SJSA1 (cell line): Measurements from ENCODE around the gene C2orf42. TPM values are rescaled to one million over a fixed set of nuclear protein-coding genes. Genes with fewer than 3 reads are reported as not detected.

Source experiments
- total RNA-seq: library from RNA; depleted of rRNA; stranded (reverse); fragments of >200 nt; shearing (Covaris generic); gene quantifications from 2 replicates; pipeline ENCODE4 v1.2.3, GENCODE V29; 2014; rRNA removed

The C2orf42 gene
- total RNA-seq, 1 experiment from 2014 or later = 13.7 TPM

Other genes with a start within 250 kb of the C2orf42 start
- gene ASPRV1, start 229.4 kb downstream of the C2orf42 start, total RNA-seq = 0.08 TPM in 1 of 2 replicates, not detected in the other
- gene PCBP1, start 103.5 kb downstream of the C2orf42 start, total RNA-seq = 17.7 and 25.2 TPM in 2 replicates
- 54.7 and 90.4 TPM in 2 replicates for gene TIA1, start 57.6 kb upstream of the C2orf42 start, total RNA-seq
- 35.4 and 50.2 TPM in 2 replicates for gene PCYOX1, start 67.1 kb upstream of the C2orf42 start, total RNA-seq
- 394 and 630 TPM in 2 replicates for gene SNRPG, start 102.7 kb upstream of the C2orf42 start, total RNA-seq
- gene FAM136A, start 111.0 kb upstream of the C2orf42 start, total RNA-seq = 32.2 and 33.4 TPM in 2 replicates